AG09319 (cell line): ENCODE data around the gene CCL24.
"Not testable (repeated sequence)": the region's sequence is repeated elsewhere in the genome, so short reads cannot be mapped to it uniquely, and the experiment has no call there.

ENCODE experiments used
- DNase-seq: peaks from one replicate; pipeline ENCODE4 v3.0.0-alpha.2; 2010; ENCODE audit warnings: low read depth; ENCODE audit errors: extremely low read depth
- CTCF ChIP-seq: IDR thresholded peaks from 2 replicates; pipeline ENCODE4 v1.5.1; 2011; ENCODE audit warnings: low read depth, mild to moderate bottlenecking, inconsistent platforms, low read length, moderate library complexity

CCL24 gene

GRCh38 chr7:75835688-75836285 lies 22.2 kb upstream of the CCL24 start:
- DNase-seq = no peak
- TF ChIP-seq CTCF = no peak

- not testable (repeated sequence) for DNase-seq
These were observed 20.1 kb upstream of the CCL24 start for GRCh38 chr7:75833662-75834061.

- TF ChIP-seq CTCF = no peak
- no peak for DNase-seq
These were observed 17.4 kb upstream of the CCL24 start for GRCh38 chr7:75830978-75831377.

- DNase-seq = not testable (repeated sequence)
These were observed 16.1 kb upstream of the CCL24 start for GRCh38 chr7:75829656-75830055.

- TF ChIP-seq CTCF = no peak
- DNase-seq = no peak
These were observed 9.7 kb upstream of the CCL24 start for GRCh38 chr7:75823198-75823910.

- TF ChIP-seq CTCF = no peak
- DNase-seq = no peak
These were observed 7.1 kb upstream of the CCL24 start for GRCh38 chr7:75820688-75821087.

- no peak for DNase-seq
- no peak for TF ChIP-seq CTCF
These were observed 6.1 kb upstream of the CCL24 start for GRCh38 chr7:75819711-75820110.

- TF ChIP-seq CTCF = no peak
- no peak for DNase-seq
These were observed 4.9 kb upstream of the CCL24 start for GRCh38 chr7:75818472-75818871.
